Psoas muscle (tissue), 8 donors: Measurements from ENCODE around the gene ASTN2. TPM values are rescaled to one million over a fixed set of nuclear protein-coding genes. Genes with fewer than 3 reads are reported as not detected.
"Not testable (repeated sequence)": the region's sequence is repeated elsewhere in the genome, so short reads cannot be mapped to it uniquely, and the experiment has no call there.

ENCODE experiments used
- ATAC-seq, 4 donors: fragments of 200-7000 bp; cut with Tn5 transposase; one replicate each; pipeline ENCODE4 v1.9.1; 2020; ENCODE audit warnings: moderate library complexity in 3 of 4, mild to moderate bottlenecking in 2 of 4
- DNase-seq, 2 donors: peaks; one replicate each; pipeline ENCODE4 v3.0.0-alpha.2; 2020
- H3K27ac ChIP-seq: fragments of 200-600 bp; one replicate; pipeline ENCODE4 v1.8.0; 2022
- H3K27me3 ChIP-seq, 3 donors: fragments of 200-600 bp in 1 of 3; one replicate each; pipeline versions ENCODE4 v1.6.1 to v1.8.0; 2013 to 2022; ENCODE audit warnings: low read length in 2 of 3, mild to moderate bottlenecking in 2 of 3, moderate library complexity in 1 of 3; ENCODE audit not compliant: insufficient read depth in 3 of 3
- H3K36me3 ChIP-seq, 2 donors: fragments of 200-600 bp in 1 of 2; one replicate each; pipeline versions ENCODE4 v1.6.1 to v1.8.0; 2013 to 2022; ENCODE audit warnings: low read depth in 1 of 2, mild to moderate bottlenecking in 1 of 2, moderate library complexity in 1 of 2; ENCODE audit not compliant: insufficient read depth in 1 of 2
- H3K4me1 ChIP-seq: fragments of 200-600 bp; one replicate; pipeline ENCODE4 v1.8.0; 2022
- H3K4me3 ChIP-seq: fragments of 200-600 bp; one replicate; pipeline ENCODE4 v1.8.0; 2022; ENCODE audit warnings: mild to moderate bottlenecking
- H3K9me3 ChIP-seq: fragments of 200-600 bp; one replicate; pipeline ENCODE4 v1.8.0; 2022
- CTCF ChIP-seq: fragments of 200-600 bp; IDR thresholded peaks from one replicate; pipeline ENCODE4 v1.8.0; 2022; ENCODE audit warnings: antibody characterized with exemption
- WGBS, 3 donors: extraction: QIAGEN DNeasy Blood & Tissue Kit; methylation state at CpG; one replicate each; pipeline versions ENCODE4 v1.1.6 to v1.1.7; 2013; 5-methylcytosine and 5-hydroxymethylcytosine counted together
- intact Hi-C, 2 donors: fragments of 100-400 bp; cut with DNase I; formaldehyde crosslinking; loops; one replicate each; pipeline versions ENCODE4 v1.11.0 to v1.14.2; 2022
- polyA plus RNA-seq, 3 donors: library from polyadenylated mRNA; stranded (reverse); fragments of 200-250 nt; gene quantifications; one replicate each; pipeline ENCODE4 v1.2.3, GENCODE V29; 2013
- total RNA-seq, 4 donors: library from RNA; stranded (reverse); fragmentation: NEBNext Ultra II Directional in 2 of 4; extraction: Animal tissue kit (Norgen Biotek cat#: 25700) in 2 of 4; gene quantifications; one replicate each; pipeline versions ENCODE4 v1.2.1 to v1.2.4, GENCODE V29; 2021 to 2023
- donor health status: healthy with polysubstance abuse.
- donor health status: DM: no; HTN: no; CAD: no; lungs with moderate emphysema.
- donor health status: Bipolar disorder and iron deficiency.
- donor health status: healthy.
- donor health status: DM: yes; HTN: yes; CAD: no.
- donor health status: DM: no; HTN: no; CAD: no.
- donor health status: DM: no; HTN: no; CAD: no.
- donor health status: DM: yes; HTN: yes; CAD: no.

Gene ASTN2
- total and polyA plus RNA-seq, 7 donors, result 2.0 to 10.3 (median 3.3) TPM

- intact Hi-C loops, result no loop called here
- Histone ChIP-seq H3K9me3 (no peaks in the 10 kb centered on the region), H3K27me3 (peaks cover 0 to 2% (median 0%) of the 10 kb centered on the region in 3 donors), H3K27ac (no peak overlapping the region), H3K4me3 (no peak overlapping the region), H3K4me1 (no peaks in the 10 kb centered on the region), H3K36me3 (no peaks in the 10 kb centered on the region)
- no peak for ATAC-seq
- TF ChIP-seq CTCF, result no peak
- no peak for DNase-seq
These were observed 489.7 kb downstream of the ASTN2 start for GRCh38 chr9:116925121-116925520.

GRCh38 chr9:116924462-116925110 is 490.3 kb downstream of the ASTN2 start:
- H3K36me3 ChIP-seq, result no peaks in the 10 kb centered on the region
- no peaks in the 10 kb centered on the region for H3K9me3 ChIP-seq
- H3K4me1 ChIP-seq, result no peaks in the 10 kb centered on the region
- DNase-seq (no peak), ATAC-seq (no peak)
- no peak for TF ChIP-seq CTCF
- no peak overlapping the region for H3K27ac ChIP-seq
- H3K27me3 ChIP-seq, result no peaks in the 10 kb centered on the region
- 72 to 82% (median 78%) methylated on average over 6 of the region's 6 CpGs for WGBS, 3 donors
- H3K4me3 ChIP-seq, result no peak overlapping the region
- intact Hi-C loops, result no loop called here

- H3K4me1 ChIP-seq, H3K27ac ChIP-seq, DNase-seq, H3K27me3 ChIP-seq, H3K4me3 ChIP-seq, ATAC-seq, intact Hi-C loops, H3K36me3 ChIP-seq, H3K9me3 ChIP-seq: not testable (repeated sequence)
- WGBS, 3 donors, result 88 to 92% (median 90%) methylated on average over 1 to 3 of the region's 3 CpGs
These were observed 496.9 kb downstream of the ASTN2 start for GRCh38 chr9:116917895-116918508.

- intact Hi-C loops, result no loop called here
These were observed 501.3 kb downstream of the ASTN2 start for GRCh38 chr9:116913536-116913935.

More at GRCh38 chr9:116913536-116913935, 501.3 kb downstream of the ASTN2 start:
- no peaks in the 10 kb centered on the region for H3K36me3 ChIP-seq
- no peaks in the 10 kb centered on the region for H3K9me3 ChIP-seq
- no peak overlapping the region for H3K4me3 ChIP-seq
- 32 to 40% (median 38%) methylated on average over 2 of the region's 2 CpGs for WGBS, 3 donors
- TF ChIP-seq CTCF, result no peak
- H3K27me3 ChIP-seq, result no peaks in the 10 kb centered on the region
- H3K4me1 ChIP-seq, result no peaks in the 10 kb centered on the region
- no peak for DNase-seq
- no peak overlapping the region for H3K27ac ChIP-seq
- ATAC-seq, result no peak
